Stimulated activated CD4-positive, alpha-beta T cell treated with anti-CD3 and anti-CD28 coated beads, Interleukin-1b, Interleukin-23, amount 100 ng/mL, for 24 hours (primary cell): ENCODE results near the gene TRIM26.

ENCODE experiments used
- DNase-seq, 4 experiments: peaks; one replicate each; pipeline ENCODE4 v3.0.0-alpha.2; 2020; ENCODE audit warnings: low read depth in 4 of 4, low spot score in 1 of 4

TRIM26 gene

DNA sequence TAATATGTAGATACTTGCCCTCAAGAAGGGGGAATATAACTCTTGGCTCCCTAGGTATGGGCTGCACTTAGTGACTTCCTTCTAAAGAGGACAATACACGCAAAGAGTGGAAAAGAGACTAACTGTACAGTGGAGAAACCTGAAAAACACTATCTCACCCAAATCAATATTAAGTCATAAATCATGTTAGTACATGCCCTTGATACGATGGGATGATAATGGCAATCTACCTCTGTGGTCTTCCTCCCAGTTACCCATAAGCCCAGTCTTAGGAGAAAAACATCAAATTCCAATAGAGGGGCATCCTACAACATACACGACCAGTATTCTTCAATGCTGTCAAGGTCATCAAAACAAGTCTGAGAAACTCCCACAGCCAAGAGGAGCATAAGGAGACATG, 1.3 kb downstream of the TRIM26 start:
- no peak for DNase-seq

DNA sequence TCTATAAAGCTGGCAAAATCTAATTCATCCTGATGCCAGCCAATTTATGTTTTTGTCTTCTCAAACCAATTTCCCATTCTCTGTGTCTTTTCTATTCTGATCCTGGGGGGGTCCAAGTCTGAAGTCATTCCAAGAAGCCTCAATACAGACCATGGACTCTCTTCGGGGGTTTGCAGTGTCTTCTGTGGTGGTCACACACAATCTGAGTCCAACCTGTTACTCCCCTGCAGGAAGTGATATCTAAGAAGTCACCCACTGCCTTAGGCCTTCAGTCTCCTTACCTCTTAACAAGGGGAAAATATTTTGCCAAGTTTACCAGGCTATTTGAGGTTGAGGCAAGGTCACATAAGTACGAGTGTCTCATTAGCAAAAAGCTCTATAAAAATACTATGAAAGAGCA, 1.9 kb downstream of the TRIM26 start:
- DNase-seq: no peak

DNA sequence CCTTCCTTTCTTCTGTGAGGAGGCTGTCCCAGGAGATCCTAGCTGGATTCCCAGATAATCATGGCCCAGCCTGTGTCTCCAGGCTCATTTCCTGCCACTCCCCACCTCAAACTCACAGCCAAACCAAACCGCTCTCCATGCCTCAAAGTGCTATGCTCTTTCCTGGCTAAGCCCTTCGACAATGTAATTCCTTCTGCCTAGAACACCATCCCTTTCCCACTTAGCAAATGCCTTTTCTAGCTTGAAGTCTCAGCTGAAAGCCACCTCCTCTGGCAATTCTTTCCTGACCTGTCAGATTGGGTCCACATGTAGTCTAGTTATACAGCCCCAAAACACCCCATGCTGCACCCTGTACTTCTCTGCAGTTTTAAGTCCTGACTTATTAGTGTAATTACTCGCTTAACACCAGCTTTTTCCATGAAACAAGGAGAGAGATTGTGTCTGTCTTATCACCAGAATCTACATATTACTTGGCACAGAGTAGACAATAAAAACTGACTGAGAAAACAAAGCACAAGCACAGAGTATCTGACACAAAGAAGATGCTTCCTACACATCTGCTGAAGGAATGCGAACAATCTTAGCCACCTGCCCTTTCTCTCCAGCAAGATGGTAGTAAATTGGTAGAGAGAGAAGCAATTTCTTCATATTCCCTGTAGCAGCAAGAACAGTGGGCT, 5.4 kb downstream of the TRIM26 start:
- DNase-seq: no peak

DNA sequence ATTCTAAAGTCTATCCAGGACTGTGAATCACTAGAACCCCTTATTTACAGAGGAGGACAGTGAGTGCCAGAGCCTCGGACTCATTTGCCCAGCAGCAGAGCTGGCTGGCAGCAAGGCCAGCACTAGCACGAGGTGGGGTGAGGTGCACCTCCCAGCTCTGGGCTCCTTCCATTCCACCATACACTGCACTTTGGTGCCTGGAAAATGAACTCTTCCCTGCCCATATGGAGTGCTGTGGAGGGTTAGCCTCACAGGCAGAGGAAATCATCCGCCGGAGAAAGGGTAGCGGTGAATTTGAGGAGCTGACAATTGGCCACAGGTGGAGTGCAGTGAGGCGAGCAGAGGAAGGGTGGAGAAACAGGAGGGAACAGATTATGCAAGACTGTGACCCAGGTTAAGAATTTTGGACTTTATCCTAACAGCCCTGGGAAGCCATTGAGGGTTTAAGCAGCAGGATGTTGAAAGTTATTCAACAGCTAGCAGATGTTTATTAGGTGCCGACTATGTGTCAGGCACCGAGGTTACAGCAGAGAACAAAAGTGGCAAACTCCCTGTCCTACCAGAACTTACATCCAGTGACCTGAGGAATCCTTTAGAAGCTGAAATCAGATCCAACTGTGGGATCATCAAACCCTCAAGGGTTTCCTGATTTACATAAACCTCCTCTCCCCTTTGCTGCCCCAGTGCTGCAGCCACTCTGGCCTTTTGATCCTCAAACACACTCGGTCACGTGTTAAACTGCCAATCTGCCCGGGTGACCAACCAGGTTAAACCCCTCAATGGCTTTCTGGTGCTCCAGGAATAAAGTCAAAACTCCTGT, 6.2 kb downstream of the TRIM26 start:
- no peak for DNase-seq

DNA sequence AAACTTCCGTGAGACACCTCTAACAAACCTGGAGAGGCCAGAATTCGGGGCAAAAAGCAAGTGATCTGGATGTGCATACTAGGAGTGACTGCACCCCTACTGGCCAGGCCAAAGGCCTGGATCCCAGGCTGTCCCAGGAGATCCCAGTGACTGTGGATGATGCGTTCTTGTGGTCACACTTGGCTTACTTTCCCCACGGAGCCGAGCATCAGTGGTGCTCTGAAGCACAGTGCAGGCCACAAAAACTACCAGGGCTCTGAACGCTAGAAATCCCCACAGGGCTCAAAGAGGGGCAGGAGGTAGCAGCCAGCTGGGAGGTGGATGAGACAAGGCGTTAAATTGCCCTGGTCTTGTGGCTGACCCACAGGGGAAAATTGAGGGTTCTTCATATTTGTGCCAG, 7.1 kb downstream of the TRIM26 start:
- DNase-seq: no peak

- DNase-seq: no peak
Observed at GRCh38 chr6:30204116-30204515, 9.1 kb downstream of the TRIM26 start.

- DNase-seq: no peak
Observed at GRCh38 chr6:30202366-30202765, 10.8 kb downstream of the TRIM26 start.

GRCh38 chr6:30200551-30201281, 12.5 kb downstream of the TRIM26 start:
- DNase-seq: no peak

- no peak for DNase-seq
Observed at GRCh38 chr6:30198166-30199084, 14.8 kb downstream of the TRIM26 start.

DNA sequence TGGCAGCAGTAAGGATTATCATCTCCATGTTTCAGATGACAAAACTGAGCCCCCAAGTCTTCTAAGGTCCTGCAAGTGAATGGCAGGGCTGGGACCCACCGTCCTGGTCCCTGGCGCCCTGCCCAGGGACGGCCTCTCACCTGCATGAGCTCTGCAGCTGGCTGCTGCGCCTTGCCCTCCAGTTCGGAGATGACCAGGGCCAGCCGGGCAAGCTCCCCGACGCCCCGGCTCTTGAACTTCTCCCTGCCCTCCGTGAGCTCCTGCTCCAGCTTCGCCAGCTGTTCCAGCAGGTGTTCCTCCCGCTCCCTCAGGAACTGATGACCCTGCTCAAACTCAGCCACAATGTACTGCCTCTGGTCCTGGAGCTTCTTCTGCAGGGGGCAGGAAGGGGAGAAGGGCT, 16.8 kb downstream of the TRIM26 start:
- DNase-seq: no peak

DNA sequence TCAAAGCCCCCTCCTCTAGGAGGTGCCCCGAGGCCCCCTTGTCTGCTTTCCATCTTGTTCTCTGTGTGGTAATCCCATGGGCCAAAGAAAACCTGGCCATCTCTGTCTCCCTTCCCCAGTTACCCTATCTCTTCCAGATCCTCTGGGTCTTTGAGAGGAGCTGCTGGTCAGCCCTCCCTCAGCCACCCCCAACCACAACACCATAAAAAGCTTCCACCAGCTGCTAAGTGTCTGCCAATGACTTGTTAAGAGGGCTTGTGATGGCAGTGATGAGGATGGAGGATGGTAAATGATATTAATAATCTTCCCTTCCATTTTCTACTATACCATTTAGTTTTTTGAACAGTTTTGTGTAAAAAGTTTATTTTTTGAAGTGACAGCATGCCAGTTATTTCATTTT, 17.3 kb downstream of the TRIM26 start:
- DNase-seq: no peak

DNA sequence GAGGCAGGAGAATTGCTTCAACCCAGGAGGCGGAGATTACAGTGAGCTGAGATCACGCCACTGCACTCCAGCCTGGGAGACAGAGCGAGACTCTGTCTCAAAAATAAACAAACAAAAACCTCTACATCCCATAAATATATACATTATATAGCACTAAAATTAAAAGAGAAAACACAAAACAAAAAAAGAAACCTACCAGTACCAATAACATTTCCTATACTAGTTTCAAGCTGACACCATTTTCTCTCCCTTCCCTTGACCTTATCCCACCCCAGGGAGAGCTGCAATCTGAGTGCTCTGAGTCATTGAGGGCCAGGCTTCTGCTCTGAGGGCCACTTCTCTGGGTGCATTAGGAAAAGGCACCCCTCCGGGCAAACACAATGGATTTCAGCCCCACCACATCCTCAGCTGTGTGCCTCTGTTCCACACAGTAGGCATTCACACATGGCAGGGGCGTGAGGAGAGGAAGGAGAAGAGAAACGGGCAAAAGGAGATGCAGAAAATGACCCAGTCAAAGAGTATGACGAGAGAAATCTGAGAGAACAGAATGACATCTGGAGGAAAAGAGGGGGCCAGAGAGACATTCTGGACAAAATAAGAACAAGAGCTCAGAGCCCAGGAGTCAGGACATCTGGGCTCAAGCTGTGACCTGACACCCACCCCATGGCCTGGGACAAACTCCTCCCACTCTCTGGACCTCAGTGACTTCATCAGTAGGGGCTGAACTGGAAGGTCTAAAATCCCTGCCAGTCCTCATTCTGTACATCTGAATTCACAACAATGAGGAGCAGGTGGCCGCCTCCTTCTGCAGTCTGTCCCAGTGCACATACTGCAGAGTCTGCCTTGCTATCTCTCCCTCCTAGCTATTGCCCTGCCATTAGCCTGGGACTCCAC, 18.2 kb downstream of the TRIM26 start:
- DNase-seq: no peak

- no peak for DNase-seq
Observed at GRCh38 chr6:30192076-30192475, 21.1 kb downstream of the TRIM26 start.

DNA sequence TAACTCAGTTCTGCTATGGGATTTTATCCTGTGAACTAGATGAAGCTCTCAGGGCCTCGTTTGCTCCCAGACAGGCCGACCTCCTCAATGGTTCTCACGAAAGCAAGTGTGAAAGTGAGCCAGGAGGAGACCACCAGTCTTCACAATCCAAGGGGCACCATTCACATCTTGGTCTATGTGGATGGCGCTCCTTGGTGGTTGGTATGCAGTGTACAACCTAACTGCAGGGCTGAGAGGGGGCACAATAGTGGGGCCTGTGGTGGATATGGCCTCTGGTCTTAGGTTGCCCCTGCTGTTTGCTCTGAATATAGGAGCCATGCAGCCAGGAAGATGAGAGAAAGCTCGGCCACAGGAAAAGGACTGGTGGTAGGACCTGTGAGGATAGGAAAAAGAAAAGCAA, 24.7 kb downstream of the TRIM26 start:
- DNase-seq: no peak

- no peak for DNase-seq
Observed at GRCh38 chr6:30185846-30186484, 27.2 kb downstream of the TRIM26 start.

GRCh38 chr6:30184417-30185031, 28.7 kb downstream of the TRIM26 start:
- DNase-seq: no peak

DNA sequence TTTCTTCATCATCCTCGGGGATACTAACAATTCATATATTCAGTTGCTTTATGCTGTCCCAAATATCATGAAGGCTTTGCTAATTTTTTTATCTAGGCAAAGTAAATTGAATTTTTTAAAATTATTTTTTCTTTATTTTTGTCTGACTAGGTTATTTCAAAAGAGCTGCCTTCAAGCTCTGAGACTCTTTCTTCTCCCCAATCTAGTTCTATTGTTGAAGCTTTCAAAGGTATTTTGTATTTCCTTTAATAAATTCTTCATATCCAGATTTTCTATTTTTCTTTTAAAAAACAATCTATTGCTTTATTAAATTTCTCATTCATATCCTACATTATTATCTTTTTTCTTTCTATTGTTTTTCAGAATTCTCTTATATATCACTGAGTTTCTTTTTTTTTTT, 33.1 kb downstream of the TRIM26 start:
- DNase-seq: no peak

- DNase-seq: no peak
Observed at GRCh38 chr6:30178837-30179236, 34.4 kb downstream of the TRIM26 start.

DNA sequence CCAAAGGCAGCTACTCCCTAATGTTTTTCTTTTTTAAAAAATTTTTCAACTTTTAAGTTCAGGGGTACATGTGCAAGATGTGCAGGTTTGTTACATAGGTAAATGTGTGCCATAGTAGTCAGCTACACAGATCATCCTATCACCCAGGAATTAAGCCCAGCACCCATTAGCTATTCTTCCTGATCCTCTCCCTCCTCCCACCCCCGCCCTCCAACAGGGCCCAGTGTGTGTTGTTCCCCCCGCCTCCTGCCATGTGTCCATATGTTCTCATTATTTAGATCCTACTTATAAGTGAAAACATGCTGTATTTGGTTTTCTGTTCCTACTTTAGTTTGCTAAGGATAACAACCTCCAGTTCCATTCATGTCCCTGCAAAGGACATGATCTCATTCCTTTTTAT, 37.4 kb downstream of the TRIM26 start:
- DNase-seq: no peak
